ENCODE measurements around the gene NUMB.

GRCh38 chr14:73253721-73254120 lies 204.6 kb downstream of the NUMB start:
- no peak for TF ChIP-seq MXI1 (IDR thresholded peaks at IDR 0.05; ENCODE audit: borderline replicate concordance, low read depth, low read length)
- TF ChIP-seq, protein P1, sequence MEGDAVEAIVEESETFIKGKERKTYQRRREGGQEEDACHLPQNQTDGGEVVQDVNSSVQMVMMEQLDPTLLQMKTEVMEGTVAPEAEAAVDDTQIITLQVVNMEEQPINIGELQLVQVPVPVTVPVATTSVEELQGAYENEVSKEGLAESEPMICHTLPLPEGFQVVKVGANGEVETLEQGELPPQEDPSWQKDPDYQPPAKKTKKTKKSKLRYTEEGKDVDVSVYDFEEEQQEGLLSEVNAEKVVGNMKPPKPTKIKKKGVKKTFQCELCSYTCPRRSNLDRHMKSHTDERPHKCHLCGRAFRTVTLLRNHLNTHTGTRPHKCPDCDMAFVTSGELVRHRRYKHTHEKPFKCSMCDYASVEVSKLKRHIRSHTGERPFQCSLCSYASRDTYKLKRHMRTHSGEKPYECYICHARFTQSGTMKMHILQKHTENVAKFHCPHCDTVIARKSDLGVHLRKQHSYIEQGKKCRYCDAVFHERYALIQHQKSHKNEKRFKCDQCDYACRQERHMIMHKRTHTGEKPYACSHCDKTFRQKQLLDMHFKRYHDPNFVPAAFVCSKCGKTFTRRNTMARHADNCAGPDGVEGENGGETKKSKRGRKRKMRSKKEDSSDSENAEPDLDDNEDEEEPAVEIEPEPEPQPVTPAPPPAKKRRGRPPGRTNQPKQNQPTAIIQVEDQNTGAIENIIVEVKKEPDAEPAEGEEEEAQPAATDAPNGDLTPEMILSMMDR (conservative IDR thresholded peaks at IDR 0.05; ENCODE audit: low read depth, low read length) = no peak
- TF ChIP-seq POLR2A (IDR thresholded peaks at IDR 0.05; ENCODE audit: low read depth, low read length) = no peak
- TF ChIP-seq RFX5 (IDR thresholded peaks at IDR 0.05; ENCODE audit: low read depth, low read length) = no peak
- no peak for TF ChIP-seq CEBPB (IDR thresholded peaks at IDR 0.05; ENCODE audit: low read depth, low read length)
- TF ChIP-seq MAZ (IDR thresholded peaks at IDR 0.05; ENCODE audit: borderline replicate concordance, low read depth, low read length) = no peak
- TF ChIP-seq BHLHE40 (IDR thresholded peaks at IDR 0.05; ENCODE audit: low read depth, low read length) = no peak
- no peak for TF ChIP-seq RAD21 (IDR thresholded peaks at IDR 0.05; ENCODE audit: low read length)
- TF ChIP-seq NFE2L2 (IDR thresholded peaks at IDR 0.05; ENCODE audit: low read depth, low read length) = no peak
- TF ChIP-seq MAFK (IDR thresholded peaks at IDR 0.05; ENCODE audit: low read depth, low read length) = no peak
- no peak for TF ChIP-seq FOS (IDR thresholded peaks at IDR 0.05; ENCODE audit: low read depth, low read length)
- TF ChIP-seq CHD1 (IDR thresholded peaks at IDR 0.05; ENCODE audit: low read depth, low read length) = no peak
- no peak for TF ChIP-seq USF2 (IDR thresholded peaks at IDR 0.05; ENCODE audit: low read depth, low read length)

Measured in IMR-90 (cell line).